MM.1S (cell line): ENCODE data around the gene LY9.

Experiments
- DNase-seq: peaks from one replicate; pipeline ENCODE4 v3.0.0-alpha.2; 2015
- H2AFZ ChIP-seq: fragments of 300-600 bp; sonication (generic); 2 replicates; pipeline ENCODE4 v1.6.0; 2016; ENCODE audit warnings: antibody characterized with exemption, low read length
- H3F3A ChIP-seq: fragments of 300-600 bp; sonication (generic); 2 replicates; pipeline ENCODE4 v1.6.1; 2016; ENCODE audit warnings: mild to moderate bottlenecking, antibody characterized with exemption, low read length, moderate library complexity, mixed read lengths; ENCODE audit not compliant: insufficient read depth
- H3K27ac ChIP-seq: fragments of 300-600 bp; sonication (generic); 2 replicates; pipeline ENCODE4 v1.5.1; 2016; ENCODE audit warnings: mild to moderate bottlenecking, low read length
- H3K27me3 ChIP-seq: fragments of 300-600 bp; sonication (generic); replicated peaks from 2 replicates; pipeline ENCODE4 v1.6.0; 2016; ENCODE audit warnings: low read length; ENCODE audit not compliant: insufficient read depth
- H3K36me3 ChIP-seq: fragments of 300-600 bp; sonication (generic); replicated peaks from 2 replicates; pipeline ENCODE4 v1.6.1; 2016; ENCODE audit warnings: mild to moderate bottlenecking, low read length, mixed read lengths; ENCODE audit not compliant: insufficient read depth
- H3K4me1 ChIP-seq: fragments of 300-600 bp; sonication (generic); 2 replicates; pipeline ENCODE4 v1.6.1; 2016; ENCODE audit warnings: low read length, mixed read lengths
- H3K4me2 ChIP-seq: fragments of 300-600 bp; sonication (generic); 2 replicates; pipeline ENCODE4 v1.6.0; 2016; ENCODE audit warnings: low read depth, low read length
- H3K4me3 ChIP-seq: fragments of 300-600 bp; sonication (generic); 2 replicates; pipeline ENCODE4 v1.5.1; 2016; ENCODE audit warnings: low read length, mixed read lengths
- H3K79me2 ChIP-seq: fragments of 300-600 bp; sonication (generic); 2 replicates; pipeline ENCODE4 v1.6.1; 2016; ENCODE audit warnings: mixed run types, low read length, mixed read lengths
- H3K9ac ChIP-seq: fragments of 300-600 bp; sonication (generic); 2 replicates; pipeline ENCODE4 v1.6.1; 2016; ENCODE audit warnings: low read length, mixed read lengths
- H3K9me2 ChIP-seq: fragments of 300-600 bp; sonication (generic); replicated peaks from 2 replicates; pipeline ENCODE4 v1.6.1; 2016; ENCODE audit warnings: mild to moderate bottlenecking, low read length, mixed read lengths; ENCODE audit not compliant: insufficient read depth
- H3K9me3 ChIP-seq: fragments of 300-600 bp; sonication (generic); replicated peaks from 2 replicates; pipeline ENCODE4 v1.6.1; 2016; ENCODE audit warnings: mild to moderate bottlenecking, low read length, mixed read lengths; ENCODE audit not compliant: insufficient read depth
- H4K20me1 ChIP-seq: fragments of 300-600 bp; sonication (generic); 2 replicates; pipeline ENCODE4 v1.6.1; 2016; ENCODE audit warnings: mild to moderate bottlenecking, low read length, moderate library complexity, mixed read lengths; ENCODE audit not compliant: insufficient read depth
- CTCF ChIP-seq: fragments of 300-600 bp; sonication (generic); IDR thresholded peaks from 2 replicates; pipeline ENCODE4 v1.5.1; 2016; ENCODE audit warnings: antibody characterized with exemption, low read length, mixed read lengths
- EZH2 ChIP-seq: fragments of 300-600 bp; sonication (generic); optimal IDR thresholded peaks from 2 replicates; pipeline ENCODE3; 2017; ENCODE audit warnings: low read depth, mild to moderate bottlenecking, antibody characterized with exemption, low read length, mixed read lengths
- EZH2phosphoT487 ChIP-seq: fragments of 300-600 bp; sonication (generic); IDR thresholded peaks from 2 replicates; pipeline ENCODE4 v1.6.1; 2018; ENCODE audit warnings: antibody characterized with exemption, low read length

LY9 gene

GRCh38 chr1:160777486-160778089 is 18.4 kb upstream of the LY9 start:
- peak overlapping the region; percentile 14 for H2AFZ ChIP-seq
- TF ChIP-seq EZH2phosphoT487 (no peak), CTCF (peak; percentile 96), EZH2 (no peak)
- peak; percentile 85 for DNase-seq

GRCh38 chr1:160778976-160779375 is 17.0 kb upstream of the LY9 start:
- no peak overlapping the region for H3K4me2 ChIP-seq
- no peak overlapping the region for H3K9ac ChIP-seq
- TF ChIP-seq EZH2phosphoT487: no peak
- TF ChIP-seq EZH2: no peak
- H2AFZ ChIP-seq: no peak overlapping the region
- H3K9me3 ChIP-seq: no peaks in the 10 kb centered on the region
- H3K27me3 ChIP-seq: no peaks in the 10 kb centered on the region
- no peak overlapping the region for H3K27ac ChIP-seq
- no peaks in the 10 kb centered on the region for H3K9me2 ChIP-seq
- H4K20me1 ChIP-seq: no peaks in the 10 kb centered on the region
- H3K4me3 ChIP-seq: no peak overlapping the region
- H3K79me2 ChIP-seq: no peaks in the 10 kb centered on the region
- no peak for DNase-seq
- peaks cover 28% of the 10 kb centered on the region for H3K4me1 ChIP-seq
- H3K36me3 ChIP-seq: no peaks in the 10 kb centered on the region
- H3F3A ChIP-seq: peaks cover 16% of the 10 kb centered on the region

More at GRCh38 chr1:160777486-160778089, 18.4 kb upstream of the LY9 start:
- no peaks in the 10 kb centered on the region for H3K9me3 ChIP-seq
- no peaks in the 10 kb centered on the region for H3K36me3 ChIP-seq
- no peaks in the 10 kb centered on the region for H4K20me1 ChIP-seq
- no peak overlapping the region for H3K4me3 ChIP-seq
- no peaks in the 10 kb centered on the region for H3K27me3 ChIP-seq
- H3K9me2 ChIP-seq: no peaks in the 10 kb centered on the region
- H3F3A ChIP-seq: peaks cover 16% of the 10 kb centered on the region
- H3K27ac ChIP-seq: no peak overlapping the region
- H3K4me2 ChIP-seq: no peak overlapping the region
- H3K4me1 ChIP-seq: peaks cover 25% of the 10 kb centered on the region
- H3K9ac ChIP-seq: no peak overlapping the region
- H3K79me2 ChIP-seq: no peaks in the 10 kb centered on the region

- Histone ChIP-seq H3K79me2 (no peaks in the 10 kb centered on the region), H3K4me1 (peaks cover 28% of the 10 kb centered on the region)
- DNase-seq: no peak
Observed at GRCh38 chr1:160779626-160780397, 16.2 kb upstream of the LY9 start.

More at GRCh38 chr1:160779626-160780397, 16.2 kb upstream of the LY9 start:
- Histone ChIP-seq H3K27me3 (no peaks in the 10 kb centered on the region), H3K4me3 (no peak overlapping the region), H3F3A (peaks cover 16% of the 10 kb centered on the region), H4K20me1 (no peaks in the 10 kb centered on the region), H3K27ac (no peak overlapping the region), H3K9me2 (no peaks in the 10 kb centered on the region), H3K9ac (no peak overlapping the region), H2AFZ (no peak overlapping the region), H3K9me3 (no peaks in the 10 kb centered on the region), H3K36me3 (no peaks in the 10 kb centered on the region), H3K4me2 (no peak overlapping the region)
- TF ChIP-seq EZH2: no peak
- peak; percentile 69 for TF ChIP-seq CTCF
- no peak for TF ChIP-seq EZH2phosphoT487
